Nucleus accumbens (tissue), 56 donors: ENCODE results near the gene MT1A.

Experiments
- DNase-seq, 56 donors: peaks; one replicate each; lab custom pipeline; 2025; lab: John Stamatoyannopoulos, UW

The MT1A gene

DNA sequence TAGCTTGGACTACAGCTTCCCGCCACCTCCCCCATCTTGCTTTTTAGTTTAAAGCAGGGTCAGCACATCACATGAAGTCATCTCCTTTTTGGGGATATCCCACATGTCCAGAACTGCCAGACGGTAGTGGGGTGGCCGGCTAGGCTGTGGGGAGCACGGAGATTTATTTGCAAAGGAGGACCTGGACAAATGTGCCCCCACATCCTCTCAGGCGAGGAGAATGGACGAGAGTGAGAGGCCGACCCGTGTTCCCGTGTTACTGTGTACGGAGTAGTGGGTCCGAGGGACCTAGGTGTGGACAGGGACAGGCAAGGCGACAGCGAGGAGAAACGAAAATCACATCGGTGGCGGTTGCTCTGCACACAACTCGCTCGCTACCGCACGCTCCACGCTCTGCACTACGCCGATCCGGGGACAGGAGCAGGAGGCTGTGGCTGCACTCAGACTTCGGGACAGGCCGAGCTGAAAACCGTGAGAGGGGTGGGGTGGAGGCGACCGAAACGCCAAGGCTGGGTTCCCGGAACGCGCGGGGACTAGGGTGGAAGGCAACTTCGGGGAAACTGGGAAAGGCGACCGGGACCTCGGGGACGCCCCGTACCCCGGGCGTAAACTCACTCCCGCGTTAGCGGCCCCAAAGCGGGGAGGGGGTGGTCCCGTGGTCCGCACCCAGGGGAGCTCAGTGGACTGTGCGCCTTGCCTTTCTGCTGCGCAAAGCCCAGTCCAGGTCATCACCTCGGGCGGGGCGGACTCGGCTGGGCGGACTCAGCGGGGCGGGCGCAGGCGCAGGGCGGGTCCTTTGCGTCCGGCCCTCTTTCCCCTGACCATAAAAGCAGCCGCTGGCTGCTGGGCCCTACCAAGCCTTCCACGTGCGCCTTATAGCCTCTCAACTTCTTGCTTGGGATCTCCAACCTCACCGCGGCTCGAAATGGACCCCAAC is at the start of gene MT1A:
Gene MT1A, plus strand, starts transcription at position 853 of the 937 bp plus-strand sequence. Its CDS starts 73 bp downstream, at position 926.
- peak in 25 of 56 donors; percentile 8 to 73 (median 29) for DNase-seq

DNA sequence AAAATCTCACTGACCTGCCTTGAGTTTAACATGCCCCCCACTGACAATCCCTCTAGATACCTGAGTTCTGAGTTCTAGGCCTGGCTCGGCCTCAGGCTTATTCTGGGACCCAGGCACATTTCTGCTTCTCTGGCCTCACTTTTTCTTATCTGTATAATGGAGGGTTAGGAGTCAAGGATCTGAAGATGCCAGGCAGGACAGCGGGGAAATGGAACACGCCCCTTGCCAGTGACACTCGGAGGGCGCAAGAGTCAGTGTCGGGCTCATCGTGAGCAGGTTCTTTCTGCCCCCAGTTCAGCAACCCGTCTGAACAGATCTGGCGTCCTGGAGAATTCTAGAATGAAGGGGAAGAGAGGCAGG is 49.7 kb upstream of the MT1A start:
- peak in 1 of 56 donors; percentile 88 for DNase-seq

DNA sequence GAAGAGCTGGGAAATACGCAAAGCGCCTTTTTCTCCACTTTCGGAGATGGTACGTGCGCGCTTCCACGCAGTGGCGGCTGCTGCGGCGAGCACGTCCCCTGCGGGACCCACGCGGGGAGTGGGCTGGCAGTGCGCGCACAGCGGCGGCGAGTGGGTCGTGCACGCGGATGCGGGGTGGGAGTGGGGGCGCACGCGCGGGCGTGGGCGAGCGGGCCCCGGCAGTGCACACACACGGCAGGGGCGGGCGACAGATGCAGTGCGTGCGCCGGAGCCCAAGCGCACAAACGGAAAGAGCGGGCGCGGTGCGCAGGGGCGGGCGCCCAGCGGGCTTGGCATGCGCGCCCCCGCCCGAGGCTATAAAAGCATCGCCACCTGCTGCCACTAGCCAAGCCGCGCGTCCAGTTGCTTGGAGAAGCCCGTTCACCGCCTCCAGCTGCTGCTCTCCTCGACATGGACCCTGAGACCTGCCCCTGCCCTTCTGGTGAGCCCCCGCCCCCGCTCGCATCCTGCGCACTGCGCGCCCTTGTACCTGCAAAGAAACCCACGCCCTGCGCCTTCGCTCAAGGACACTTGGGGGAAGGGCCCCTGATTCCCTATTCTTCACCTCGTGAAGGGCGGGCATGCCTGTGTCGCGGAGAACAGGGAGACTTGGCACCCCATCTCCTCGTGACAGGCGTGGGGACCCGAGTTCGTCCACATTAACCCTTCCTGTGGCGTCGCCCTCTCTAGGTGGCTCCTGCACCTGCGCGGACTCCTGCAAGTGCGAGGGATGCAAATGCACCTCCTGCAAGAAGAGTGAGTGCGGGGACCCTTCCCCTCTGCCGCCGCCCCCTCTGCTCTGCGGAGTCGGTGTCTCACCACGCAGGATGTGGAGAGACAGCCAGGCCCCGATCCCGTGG is 49.1 kb upstream of the MT1A start, which contains the start of gene MT3:
Gene MT3, plus strand, starts transcription at position 388 of the 899 bp plus-strand sequence. Its CDS starts 63 bp downstream, at position 451.
- peak in 51 of 56 donors; percentile 43 to 89 (median 72) for DNase-seq

DNA sequence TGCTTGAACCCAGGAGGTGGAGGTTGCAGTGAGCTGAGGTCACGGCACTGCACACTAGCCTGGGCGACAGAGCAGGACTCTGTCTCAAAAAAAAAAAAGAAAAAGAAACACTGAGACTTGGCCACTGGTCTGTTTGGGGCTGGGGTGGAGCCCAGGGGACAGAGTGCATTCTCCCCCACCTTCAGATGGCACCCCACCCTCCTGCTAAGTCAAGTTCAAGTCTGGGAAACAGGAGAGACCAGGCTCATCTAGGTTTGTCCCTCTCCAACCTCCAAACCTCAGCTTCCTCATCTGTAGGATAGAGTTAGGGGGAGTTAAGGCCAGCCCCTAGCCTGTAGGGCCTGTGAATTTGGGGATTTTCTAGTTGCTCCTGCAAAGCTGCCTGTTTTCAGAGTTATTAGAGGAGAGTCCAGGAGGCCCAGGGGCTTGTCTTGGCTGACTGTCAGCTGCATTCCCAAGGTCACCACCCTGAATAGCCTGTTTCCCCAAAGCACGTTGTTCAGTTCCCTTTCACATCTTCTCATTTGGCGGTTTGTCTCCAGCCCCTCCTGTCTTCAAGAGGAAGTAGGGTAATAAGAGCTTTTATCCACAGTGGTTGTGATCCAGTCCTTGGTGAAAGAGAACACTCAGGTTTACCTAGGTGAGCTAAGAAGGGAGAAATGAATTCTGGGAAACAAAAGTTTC is 46.9 kb upstream of the MT1A start:
- peak in 2 of 56 donors; percentile 9 to 28 for DNase-seq

DNA sequence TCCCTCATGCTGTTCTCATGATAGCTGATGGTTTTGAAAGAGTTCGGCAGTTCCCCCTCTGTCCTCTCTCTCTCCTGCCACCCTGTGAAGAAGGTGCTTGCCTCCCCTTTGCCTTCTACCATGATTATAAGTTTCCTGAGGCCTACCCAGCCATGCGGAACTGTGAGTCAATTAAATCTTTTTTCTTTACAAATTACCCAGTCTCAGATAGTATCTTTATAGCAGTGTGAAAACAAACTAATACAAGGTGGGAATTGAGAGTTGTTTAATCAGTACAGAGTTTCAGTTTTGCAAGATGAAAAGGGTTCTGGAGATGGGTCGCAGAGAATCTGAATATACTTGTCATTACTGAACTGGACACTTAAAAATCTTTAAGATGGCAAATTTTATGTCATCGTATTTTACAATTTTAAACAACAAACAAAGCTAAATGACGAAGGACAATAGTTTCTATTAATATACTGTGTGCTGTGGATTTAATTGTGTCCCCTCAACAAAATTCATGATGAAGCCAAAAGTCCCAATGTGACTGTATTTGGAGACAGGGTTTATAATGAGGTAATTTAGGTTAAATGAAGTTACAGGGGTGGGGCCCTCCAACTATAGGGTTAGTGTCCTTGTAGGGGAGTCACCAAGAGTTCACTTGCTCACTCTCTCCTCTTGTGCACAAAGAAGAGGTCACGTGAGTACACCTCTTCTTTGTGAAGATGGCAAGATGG is 44.7 kb upstream of the MT1A start:
- DNase-seq = no peak

DNA sequence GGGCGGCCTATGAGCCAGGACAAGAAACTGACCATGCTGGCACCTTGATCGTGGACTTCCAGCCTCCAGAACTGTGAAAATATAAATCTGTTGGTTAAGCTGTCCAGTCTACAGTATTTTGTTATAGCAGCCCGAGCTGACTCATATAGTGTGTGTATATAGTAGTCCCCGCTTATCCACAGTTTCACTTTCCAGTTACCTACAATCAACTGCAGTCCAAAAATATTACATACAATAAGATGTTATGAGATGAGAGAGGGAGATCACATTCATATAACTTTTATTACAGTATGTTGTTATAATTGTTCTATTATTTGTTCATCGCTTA is 44.2 kb upstream of the MT1A start:
- DNase-seq = no peak

DNA sequence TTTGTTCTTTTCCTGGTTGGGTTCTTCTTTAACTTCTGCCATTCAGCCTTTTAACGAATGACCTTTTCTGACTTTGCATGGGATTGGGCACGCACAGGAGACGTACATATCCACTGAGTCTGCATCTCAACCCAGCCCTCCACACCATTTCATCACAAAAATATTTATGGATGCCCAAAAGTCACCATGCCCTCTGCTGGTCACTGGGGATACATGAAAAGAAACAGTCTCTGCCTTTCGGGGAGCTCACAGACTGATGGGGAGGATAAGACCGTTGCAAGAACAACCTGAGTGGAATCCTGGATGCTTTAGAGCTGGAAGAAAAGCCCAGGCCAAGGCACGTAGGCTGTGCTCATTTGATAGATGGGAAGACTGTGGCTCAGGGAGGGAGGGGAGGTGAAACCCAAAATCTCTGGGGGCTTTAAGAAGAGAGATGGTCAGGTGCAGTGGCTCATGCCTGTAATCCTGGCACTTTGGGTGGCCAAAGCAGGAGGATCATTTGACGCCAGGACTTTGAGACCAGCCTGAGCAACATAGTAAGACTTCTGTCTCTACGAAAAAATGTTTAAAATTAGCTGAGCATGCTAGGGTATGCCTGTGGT is 38.0 kb upstream of the MT1A start:
- peak in 26 of 56 donors; percentile 14 to 70 (median 44) for DNase-seq

DNA sequence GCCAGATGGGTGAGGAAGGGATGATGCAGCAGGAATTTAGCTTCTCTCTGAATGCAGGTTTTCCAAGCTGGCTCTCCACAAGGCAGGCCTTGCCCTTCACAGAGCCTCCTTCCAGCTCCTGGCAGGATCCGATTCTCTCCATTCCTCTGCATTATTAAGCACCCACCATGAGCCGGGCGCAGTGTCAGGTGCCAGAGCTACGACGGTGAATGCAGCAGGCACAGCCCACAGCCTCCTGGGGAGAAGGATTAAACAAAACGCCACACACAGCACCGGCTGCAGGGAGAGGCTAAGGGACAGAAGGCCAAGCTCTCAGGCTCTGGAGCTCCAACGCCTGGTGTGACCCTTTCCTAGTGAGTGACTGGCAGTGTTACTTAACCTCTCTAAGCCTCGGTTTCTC is 37.1 kb upstream of the MT1A start:
- DNase-seq = peak in 4 of 56 donors; percentile 18 to 46 (median 27)

DNA sequence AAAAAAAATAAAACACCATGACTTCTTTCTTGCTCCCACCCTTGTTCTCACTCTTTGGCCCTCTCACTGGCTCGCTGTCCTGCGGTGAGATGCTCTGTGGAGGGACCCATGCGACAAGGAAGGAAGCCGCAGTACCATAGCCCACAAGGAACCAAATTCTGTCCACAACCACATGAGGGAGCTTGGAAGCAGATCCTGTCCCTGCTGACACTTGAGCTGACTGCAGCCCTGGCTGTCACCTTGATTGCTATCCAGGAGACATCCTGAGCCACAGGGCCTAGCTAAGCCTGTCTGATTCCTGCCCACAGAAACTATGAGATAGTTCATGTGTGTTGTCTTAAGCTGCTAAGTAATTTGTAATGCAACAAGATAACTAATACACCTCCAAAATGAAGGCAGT is 34.9 kb upstream of the MT1A start:
- DNase-seq = peak in 23 of 56 donors; percentile 11 to 63 (median 42)

DNA sequence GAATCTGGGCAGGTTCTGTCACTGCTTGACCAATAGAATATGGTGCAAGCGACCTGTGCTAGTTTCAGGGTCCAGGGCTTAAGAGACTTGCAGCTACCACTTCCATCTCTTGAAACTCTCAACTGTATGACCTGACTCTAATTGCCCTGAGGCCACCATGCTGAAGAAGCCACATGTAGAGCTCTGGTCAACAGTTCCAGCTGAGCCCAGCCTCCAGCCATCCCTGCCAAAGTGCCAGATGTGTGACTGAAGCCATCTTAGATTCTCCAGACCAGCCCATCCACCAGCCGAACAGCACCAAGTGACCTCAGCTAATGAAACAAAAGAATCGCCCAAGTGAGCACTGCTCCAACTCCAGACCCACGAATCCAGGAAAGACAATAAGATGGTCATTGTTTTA is 33.5 kb upstream of the MT1A start:
- no peak for DNase-seq

DNA sequence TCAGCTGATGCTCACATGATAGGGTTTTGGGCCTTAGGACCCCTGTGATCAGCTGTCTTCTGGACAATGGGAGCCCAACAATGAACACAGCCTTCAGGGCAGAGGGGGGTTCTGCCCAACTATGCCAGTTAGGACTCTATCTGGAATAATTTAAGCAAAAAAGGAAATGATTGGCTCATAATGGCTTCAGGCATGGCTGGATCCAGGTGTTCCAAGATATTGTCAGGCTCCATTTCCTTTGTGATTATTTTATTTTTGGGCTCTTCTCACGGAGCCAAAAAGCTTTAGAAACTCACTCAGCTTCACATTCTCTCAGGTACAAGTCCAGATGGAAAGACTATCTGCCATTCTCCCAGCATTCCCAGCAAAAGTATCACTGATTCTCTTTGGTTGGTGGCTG is 33.0 kb upstream of the MT1A start:
- DNase-seq = no peak

DNA sequence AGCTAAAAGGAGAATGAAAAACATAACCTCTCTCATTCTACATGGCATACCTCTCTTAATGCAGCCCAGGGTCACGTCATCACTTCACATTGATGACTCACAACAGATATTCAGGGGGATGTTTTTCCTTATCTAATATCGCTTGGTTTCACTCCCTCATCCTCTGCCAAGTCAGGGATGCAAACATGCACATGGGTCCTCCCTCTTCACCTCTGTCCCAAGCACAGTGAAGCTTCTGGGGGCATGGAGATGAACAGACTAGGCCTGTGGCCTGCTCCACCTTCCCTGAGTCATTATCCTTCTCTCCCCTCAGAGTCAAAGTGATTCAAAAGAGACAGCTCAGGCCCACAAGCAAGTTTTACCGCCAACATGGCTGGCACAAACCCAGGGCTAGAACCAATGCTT is 32.4 kb upstream of the MT1A start:
- peak in 3 of 56 donors; percentile 16 to 63 (median 32) for DNase-seq

DNA sequence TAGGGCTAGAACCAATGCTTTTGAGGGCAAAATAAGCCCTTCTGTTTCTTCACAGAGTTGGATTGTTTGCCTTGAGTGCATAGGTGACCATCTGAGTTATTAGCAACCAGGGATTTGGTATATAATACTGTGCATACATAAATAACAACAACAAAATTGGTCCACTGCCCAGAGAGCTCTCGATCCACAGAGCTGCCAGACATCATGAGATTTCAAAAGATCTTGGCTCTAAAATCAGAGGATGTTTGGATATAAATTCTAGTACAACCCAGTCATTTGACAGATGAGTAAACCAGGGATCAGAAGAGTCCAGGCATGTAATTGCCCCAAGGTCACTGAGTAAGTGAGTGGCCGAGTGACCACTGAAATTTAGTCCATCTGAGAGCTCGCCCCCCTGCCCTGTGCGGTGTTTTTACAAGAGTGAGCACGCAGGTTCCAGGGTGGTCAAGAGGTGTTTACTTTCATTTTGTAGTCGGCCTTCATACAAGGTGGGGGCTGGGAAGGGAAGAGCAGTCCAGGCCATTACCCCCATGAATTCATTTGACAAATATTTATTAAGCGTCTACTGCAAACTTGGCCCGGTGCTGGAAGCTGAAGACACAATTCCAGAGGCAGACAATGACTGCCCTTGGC is 31.9 kb upstream of the MT1A start:
- DNase-seq = peak in 1 of 56 donors; percentile 63

DNA sequence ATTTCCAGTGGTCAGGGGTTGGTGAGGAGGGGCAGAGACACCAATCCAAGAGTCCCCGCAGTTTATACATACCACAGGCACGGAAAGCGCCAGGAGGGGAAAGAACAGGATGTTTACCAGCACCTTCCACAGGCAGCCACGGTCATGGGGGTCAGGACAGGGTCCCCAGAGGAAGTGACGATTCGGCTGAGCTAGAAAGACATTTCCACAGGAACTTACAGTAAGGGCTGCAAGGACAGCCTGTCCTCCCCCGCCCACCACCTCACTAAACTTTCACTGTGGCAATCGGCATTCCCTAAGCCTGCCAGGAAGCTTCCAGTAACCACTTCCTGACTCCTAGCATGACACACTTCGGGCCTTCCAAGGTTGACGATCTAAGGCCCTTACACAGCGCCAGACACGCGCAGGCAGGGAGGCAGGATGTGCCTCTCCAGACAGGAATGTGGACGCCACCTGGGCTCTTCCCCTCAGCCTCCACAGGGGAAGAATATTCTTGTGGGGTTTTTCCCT is 31.3 kb upstream of the MT1A start:
- DNase-seq = peak in 1 of 56 donors; percentile 42

DNA sequence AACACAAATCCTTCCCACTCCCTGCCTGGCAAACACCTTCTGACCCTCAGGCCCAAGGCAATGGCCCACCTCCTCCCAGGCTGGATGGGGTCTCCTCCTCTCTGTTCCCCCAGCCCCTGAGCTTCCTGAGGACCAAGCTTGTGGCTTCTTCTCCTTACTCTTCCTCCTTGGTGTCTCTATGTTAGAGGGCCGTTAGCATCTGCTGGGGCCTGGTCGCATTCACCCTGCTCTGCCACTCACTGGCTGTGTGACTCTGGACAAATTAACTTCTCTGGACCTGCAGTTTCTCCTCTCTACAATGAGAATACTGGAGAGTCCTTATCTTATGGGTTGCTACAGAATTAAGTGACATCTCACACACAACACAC is 30.8 kb upstream of the MT1A start:
- DNase-seq = no peak

DNA sequence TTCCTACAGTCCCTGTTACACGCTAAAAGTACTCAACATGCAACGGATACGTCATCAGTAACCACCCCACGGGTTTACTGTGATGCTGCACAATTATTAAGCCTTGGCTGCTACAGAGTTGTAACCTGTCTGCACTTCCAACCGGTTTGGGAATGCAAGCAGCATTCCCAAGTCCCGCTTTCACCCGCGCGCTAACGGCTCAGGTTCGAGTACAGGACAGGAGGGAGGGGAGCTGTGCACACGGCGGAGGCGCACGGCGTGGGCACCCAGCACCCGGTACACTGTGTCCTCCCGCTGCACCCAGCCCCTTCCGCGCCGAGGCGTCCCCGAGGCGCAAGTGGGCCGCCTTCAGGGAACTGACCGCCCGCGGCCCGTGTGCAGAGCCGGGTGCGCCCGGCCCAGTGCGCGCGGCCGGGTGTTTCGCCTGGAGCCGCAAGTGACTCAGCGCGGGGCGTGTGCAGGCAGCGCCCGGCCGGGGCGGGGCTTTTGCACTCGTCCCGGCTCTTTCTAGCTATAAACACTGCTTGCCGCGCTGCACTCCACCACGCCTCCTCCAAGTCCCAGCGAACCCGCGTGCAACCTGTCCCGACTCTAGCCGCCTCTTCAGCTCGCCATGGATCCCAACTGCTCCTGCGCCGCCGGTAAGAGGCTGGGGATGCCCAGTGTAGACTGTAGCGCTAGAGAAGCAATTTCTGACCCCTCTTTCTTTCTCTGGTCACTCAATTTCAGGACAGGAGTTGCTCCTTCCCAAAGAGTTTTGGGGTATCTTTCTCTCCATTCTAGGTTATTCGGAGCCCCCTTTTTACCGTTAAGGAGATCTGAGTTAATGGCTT is 30.2 kb upstream of the MT1A start, which contains the start of gene MT2A:
Gene MT2A, plus strand, starts transcription at position 542 of the 833 bp plus-strand sequence. Its CDS starts 72 bp downstream, at position 614.
- peak in 55 of 56 donors; percentile 30 to 93 (median 80) for DNase-seq

DNA sequence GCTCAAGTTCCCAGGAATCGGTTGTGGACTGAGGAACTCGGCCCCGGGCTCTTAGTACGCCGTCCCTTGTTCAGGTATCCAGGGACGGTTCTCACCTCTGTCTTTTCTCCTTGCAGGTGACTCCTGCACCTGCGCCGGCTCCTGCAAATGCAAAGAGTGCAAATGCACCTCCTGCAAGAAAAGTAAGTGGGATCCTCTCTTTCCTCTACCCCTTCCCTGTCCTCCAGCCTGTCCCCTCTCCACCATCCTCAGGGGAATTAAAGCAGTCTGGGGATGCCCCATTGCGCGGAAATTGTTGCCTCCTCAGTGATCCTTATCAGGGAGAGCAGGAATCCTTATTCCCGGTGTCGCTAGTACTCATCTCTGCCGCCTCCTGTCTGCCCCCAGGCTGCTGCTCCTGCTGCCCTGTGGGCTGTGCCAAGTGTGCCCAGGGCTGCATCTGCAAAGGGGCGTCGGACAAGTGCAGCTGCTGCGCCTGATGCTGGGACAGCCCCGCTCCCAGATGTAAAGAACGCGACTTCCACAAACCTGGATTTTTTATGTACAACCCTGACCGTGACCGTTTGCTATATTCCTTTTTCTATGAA is 29.5 kb upstream of the MT1A start:
- peak in 15 of 56 donors; percentile 23 to 59 (median 36) for DNase-seq
